CD14-positive monocyte (primary cell): Measurements from ENCODE around the gene PTPRN2. TPM values are rescaled to one million over a fixed set of nuclear protein-coding genes. Genes with fewer than 3 reads are reported as not detected.

ENCODE experiments used
- DNase-seq, 3 donors: peaks; one replicate each; pipeline ENCODE4 v3.0.0-alpha.2; 2011 to 2022
- H2AFZ ChIP-seq: 2 replicates; pipeline ENCODE4 v1.6.0; 2012; ENCODE audit warnings: mild to moderate bottlenecking, low read depth, low read length, inconsistent platforms; ENCODE audit not compliant: insufficient read depth, poor library complexity, severe bottlenecking
- H3K27ac ChIP-seq, 2 donors: 1 replicate in 1 of 2; 2 replicates in 1 of 2; pipeline ENCODE4 v1.5.1; 2012 to 2013; ENCODE audit warnings: low read length in 2 of 2, control low read depth in 1 of 2, inconsistent platforms in 1 of 2, low read depth in 1 of 2, mild to moderate bottlenecking in 1 of 2
- H3K27me3 ChIP-seq, 2 donors: one replicate each; pipeline versions ENCODE4 v1.6.0 to v1.6.1; 2011 to 2013; ENCODE audit warnings: low read length in 2 of 2; ENCODE audit not compliant: control insufficient read depth in 2 of 2, insufficient read depth in 2 of 2
- H3K36me3 ChIP-seq, 2 donors: replicated peaks in 1 of 2; 1 replicate in 1 of 2; 2 replicates in 1 of 2; pipeline versions ENCODE4 v1.5.1 to v1.6.1; 2012 to 2013; ENCODE audit warnings: low read length in 2 of 2, control low read depth in 1 of 2, inconsistent platforms in 1 of 2, mild to moderate bottlenecking in 1 of 2; ENCODE audit not compliant: insufficient read depth in 2 of 2, control insufficient read depth in 1 of 2
- H3K4me1 ChIP-seq, 2 donors: 1 replicate in 1 of 2; 2 replicates in 1 of 2; pipeline versions ENCODE4 v1.5.1 to v1.6.1; 2012 to 2013; ENCODE audit warnings: low read length in 2 of 2, control low read depth in 1 of 2, inconsistent platforms in 1 of 2, mild to moderate bottlenecking in 1 of 2, moderate library complexity in 1 of 2; ENCODE audit not compliant: insufficient read depth in 2 of 2, control insufficient read depth in 1 of 2
- H3K4me2 ChIP-seq: replicated peaks from 2 replicates; pipeline ENCODE3; 2012; ENCODE audit warnings: low read length, moderate library complexity, mild to moderate bottlenecking; ENCODE audit not compliant: poor library complexity, severe bottlenecking; ENCODE audit errors: extremely low read depth
- H3K4me3 ChIP-seq, 3 experiments: fragments of 200-600 bp in 1 of 3; sonication (generic) in 1 of 3; replicated peaks in 1 of 3; 1 replicate in 2 of 3; 2 replicates in 1 of 3; pipeline ENCODE4 v1.5.1; 2011 to 2013; ENCODE audit warnings: low read length in 3 of 3, mild to moderate bottlenecking in 3 of 3, control low read depth in 2 of 3, low read depth in 2 of 3, inconsistent platforms in 1 of 3, moderate library complexity in 1 of 3
- H3K79me2 ChIP-seq: 2 replicates; pipeline ENCODE4 v1.6.0; 2012; ENCODE audit warnings: mild to moderate bottlenecking, control low read depth, inconsistent platforms, low read length, moderate library complexity; ENCODE audit not compliant: insufficient read depth
- H3K9ac ChIP-seq: 2 replicates; pipeline ENCODE4 v1.6.0; 2017; ENCODE audit warnings: low read length, mild to moderate bottlenecking; ENCODE audit not compliant: insufficient read depth, poor library complexity, severe bottlenecking
- H3K9me3 ChIP-seq, 2 donors: replicated peaks in 1 of 2; 1 replicate in 1 of 2; 2 replicates in 1 of 2; pipeline versions ENCODE4 v1.5.1 to v1.6.1; 2012 to 2013; ENCODE audit warnings: low read length in 2 of 2, control low read depth in 1 of 2; ENCODE audit not compliant: control insufficient read depth in 1 of 2, insufficient read depth in 1 of 2
- H4K20me1 ChIP-seq: 2 replicates; pipeline ENCODE4 v1.6.0; 2012; ENCODE audit warnings: mild to moderate bottlenecking, low read length, control low read depth, moderate library complexity; ENCODE audit not compliant: insufficient read depth
- H3K27ac Mint-ChIP-seq, 7 donors: one replicate each; pipeline ENCODE4 v1.8.0; 2020; ENCODE audit warnings: mild to moderate bottlenecking in 7 of 7, mixed read lengths in 7 of 7, moderate library complexity in 6 of 7, inconsistent platforms in 2 of 7
- H3K27me3 Mint-ChIP-seq, 3 donors: one replicate each; pipeline ENCODE4 v1.8.0; 2021 to 2022; ENCODE audit warnings: low read depth in 3 of 3, mild to moderate bottlenecking in 3 of 3, mixed read lengths in 3 of 3, moderate library complexity in 3 of 3, inconsistent platforms in 1 of 3
- H3K36me3 Mint-ChIP-seq, 2 donors: one replicate each; pipeline ENCODE4 v1.8.0; 2020; ENCODE audit warnings: mixed read lengths in 2 of 2, inconsistent platforms in 1 of 2, mild to moderate bottlenecking in 1 of 2
- H3K4me1 Mint-ChIP-seq: one replicate; pipeline ENCODE4 v1.8.0; 2020; ENCODE audit warnings: mild to moderate bottlenecking, mixed read lengths
- H3K4me3 Mint-ChIP-seq, 2 donors: one replicate each; pipeline ENCODE4 v1.8.0; 2020; ENCODE audit warnings: mild to moderate bottlenecking in 2 of 2, mixed read lengths in 2 of 2, moderate library complexity in 1 of 2
- H3K9me3 Mint-ChIP-seq, 7 donors: one replicate each; pipeline ENCODE4 v1.8.0; 2020 to 2022; ENCODE audit warnings: mixed read lengths in 7 of 7, mild to moderate bottlenecking in 6 of 7, moderate library complexity in 6 of 7, inconsistent platforms in 2 of 7
- CTCF ChIP-seq: fragments of 200-600 bp; IDR thresholded peaks from one replicate; pipeline ENCODE4 v1.8.0; 2022; ENCODE audit warnings: antibody characterized with exemption, mild to moderate bottlenecking
- WGBS: methylation state at CpG from one replicate; pipeline ENCODE4 v1.1.5; 2013; ENCODE audit warnings: missing lambda C conversion rate; ENCODE audit not compliant: insufficient coverage; 5-methylcytosine and 5-hydroxymethylcytosine counted together
- intact Hi-C, 2 donors: fragments of 100-400 bp; cut with micrococcal nuclease; formaldehyde crosslinking; loops; one replicate each; pipeline versions ENCODE4 v1.15.0 to v1.15.1; 2023
- polyA plus RNA-seq, 3 donors: library from polyadenylated mRNA; depleted of rRNA in 1 of 3; unstranded in 2 of 3; stranded (reverse) in 1 of 3; fragments of 300-500 nt in 2 of 3; fragments of >200 nt in 1 of 3; fragmentation: Illumina TruSeq in 2 of 3; gene quantifications; 1 replicate in 2 of 3; 2 replicates in 1 of 3; pipeline ENCODE4 v1.2.3, GENCODE V29; 2012 to 2021

Gene PTPRN2
- polyA plus RNA-seq, 3 donors = 0.25 to 1.4 (median 0.97) TPM

DNA sequence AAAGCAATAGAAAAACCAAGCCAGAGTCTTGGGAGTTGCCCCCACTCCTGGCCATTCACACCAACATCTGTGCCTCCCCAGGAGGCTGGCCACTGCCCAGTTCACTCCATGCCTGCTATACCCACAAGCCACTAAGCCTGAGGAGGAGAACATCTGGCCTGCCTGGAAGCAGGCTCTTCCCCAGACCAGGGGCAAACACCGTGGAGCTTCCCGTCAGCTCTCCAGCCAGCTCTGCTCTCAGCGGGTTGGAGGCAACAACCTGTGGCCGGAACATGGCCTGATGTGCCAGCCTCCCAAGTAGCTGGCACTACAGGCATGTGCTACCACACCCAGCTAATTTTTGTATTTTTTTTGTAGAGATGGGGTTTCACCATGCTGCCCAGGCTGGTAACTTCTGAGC, 9.1 kb upstream of the PTPRN2 start:
- H3K9me3 ChIP-seq = peaks cover 11 to 15% of the 10 kb centered on the region in 2 donors
- H3K36me3 ChIP-seq = no peaks in the 10 kb centered on the region
- no peak overlapping the region for H3K9ac ChIP-seq
- intact Hi-C loops = no loop called here
- no peak overlapping the region for H2AFZ ChIP-seq
- Mint-ChIP-seq H3K4me1 (no peaks in the 10 kb centered on the region), H3K27me3 (no peaks in the 10 kb centered on the region), H3K4me3 (no peak overlapping the region), H3K36me3 (peaks cover 0 to 8% of the 10 kb centered on the region in 2 donors), H3K27ac (no peak overlapping the region), H3K9me3 (peaks cover 1 to 13% (median 5%) of the 10 kb centered on the region in 7 donors)
- H3K4me3 ChIP-seq = no peak overlapping the region
- H4K20me1 ChIP-seq = no peaks in the 10 kb centered on the region
- TF ChIP-seq CTCF = no peak
- H3K79me2 ChIP-seq = no peaks in the 10 kb centered on the region
- no peak overlapping the region for H3K27ac ChIP-seq
- no peaks in the 10 kb centered on the region for H3K27me3 ChIP-seq
- 85% methylated on average over 3 of the region's 4 CpGs for WGBS
- H3K4me1 ChIP-seq = no peaks in the 10 kb centered on the region
- no peak overlapping the region for H3K4me2 ChIP-seq
- no peak for DNase-seq

DNA sequence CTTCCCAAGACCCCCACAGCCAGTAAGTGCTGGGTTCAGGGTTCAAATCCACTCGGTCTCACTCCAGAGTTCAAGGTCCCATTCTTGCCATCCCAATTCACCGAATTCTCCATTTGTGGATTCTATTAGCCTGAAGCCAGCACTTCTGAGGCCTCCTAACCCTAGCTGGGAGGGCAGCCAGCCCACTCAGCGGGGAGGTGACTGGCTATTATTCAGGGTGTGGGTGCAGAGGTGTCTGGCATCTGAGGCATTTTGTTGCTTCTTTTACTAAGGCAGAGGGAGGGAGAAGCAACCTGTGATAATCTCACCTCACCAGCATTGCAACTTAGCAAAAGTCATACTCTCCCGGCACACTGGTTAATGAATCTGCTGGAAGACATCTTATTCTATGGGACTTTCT, 8.7 kb upstream of the PTPRN2 start:
- Mint-ChIP-seq H3K27ac (no peak overlapping the region), H3K4me3 (no peak overlapping the region), H3K9me3 (peaks cover 1 to 13% (median 5%) of the 10 kb centered on the region in 7 donors), H3K36me3 (peaks cover 0 to 8% of the 10 kb centered on the region in 2 donors), H3K27me3 (no peaks in the 10 kb centered on the region), H3K4me1 (no peaks in the 10 kb centered on the region)
- Histone ChIP-seq H3K9ac (no peak overlapping the region), H3K27ac (no peak overlapping the region), H4K20me1 (no peaks in the 10 kb centered on the region), H3K4me3 (no peak overlapping the region), H2AFZ (no peak overlapping the region), H3K36me3 (no peaks in the 10 kb centered on the region), H3K4me1 (no peaks in the 10 kb centered on the region), H3K9me3 (peaks cover 11 to 15% of the 10 kb centered on the region in 2 donors), H3K27me3 (no peaks in the 10 kb centered on the region), H3K79me2 (no peaks in the 10 kb centered on the region), H3K4me2 (no peak overlapping the region)
- 100% methylated on average over 2 of the region's 4 CpGs for WGBS
- TF ChIP-seq CTCF = no peak
- intact Hi-C loops = no loop called here
- no peak for DNase-seq
